Nephron progenitor cell (in vitro differentiated cells): Measurements from ENCODE around the gene SNED1.

Source experiments
- DNase-seq: peaks from one replicate; pipeline ENCODE4 v3.0.0; 2021
- H3K27ac Mint-ChIP-seq: 2 replicates; pipeline ENCODE4 v1.8.0; 2021; ENCODE audit warnings: mild to moderate bottlenecking, moderate library complexity, mixed read lengths
- H3K27me3 Mint-ChIP-seq: 2 replicates; pipeline ENCODE4 v1.8.0; 2021; ENCODE audit warnings: mild to moderate bottlenecking, low read depth, mixed read lengths; ENCODE audit not compliant: poor library complexity
- H3K36me3 Mint-ChIP-seq: 2 replicates; pipeline ENCODE4 v1.8.0; 2021; ENCODE audit warnings: low read depth, mixed read lengths
- H3K4me1 Mint-ChIP-seq: 2 replicates; pipeline ENCODE4 v1.8.0; 2021; ENCODE audit warnings: mixed read lengths
- H3K4me3 Mint-ChIP-seq: 2 replicates; pipeline ENCODE4 v1.8.0; 2021; ENCODE audit warnings: mild to moderate bottlenecking, moderate library complexity, mixed read lengths
- H3K9me3 Mint-ChIP-seq: 2 replicates; pipeline ENCODE4 v1.8.0; 2021; ENCODE audit warnings: mild to moderate bottlenecking, moderate library complexity, mixed read lengths
- CTCF ChIP-seq: fragments of 200-600 bp; sonication (generic); IDR thresholded peaks from 2 replicates; pipeline ENCODE4 v1.5.0; 2021; ENCODE audit warnings: antibody characterized with exemption

Gene SNED1

GRCh38 chr2:241066893-241067341 lies 68.5 kb downstream of the SNED1 start:
- Mint-ChIP-seq H3K4me1 (peaks cover 9% of the 10 kb centered on the region), H3K4me3 (no peak overlapping the region), H3K36me3 (no peaks in the 10 kb centered on the region), H3K27me3 (peaks cover 52% of the 10 kb centered on the region), H3K27ac (no peak overlapping the region), H3K9me3 (no peaks in the 10 kb centered on the region)
- peak; percentile 75 for DNase-seq
- TF ChIP-seq CTCF, result no peak

- TF ChIP-seq CTCF, result no peak
- Mint-ChIP-seq H3K4me3 (no peak overlapping the region), H3K27me3 (peaks cover 48% of the 10 kb centered on the region), H3K27ac (no peak overlapping the region), H3K36me3 (no peaks in the 10 kb centered on the region), H3K9me3 (no peaks in the 10 kb centered on the region), H3K4me1 (peaks cover 14% of the 10 kb centered on the region)
- DNase-seq, result no peak
Observed at GRCh38 chr2:241067501-241068135, 69.2 kb downstream of the SNED1 start.

- H3K27me3 Mint-ChIP-seq, result peaks cover 47% of the 10 kb centered on the region
- no peak overlapping the region for H3K4me3 Mint-ChIP-seq
- no peak overlapping the region for H3K27ac Mint-ChIP-seq
- peaks cover 21% of the 10 kb centered on the region for H3K4me1 Mint-ChIP-seq
- no peaks in the 10 kb centered on the region for H3K36me3 Mint-ChIP-seq
- TF ChIP-seq CTCF, result no peak
- no peaks in the 10 kb centered on the region for H3K9me3 Mint-ChIP-seq
- no peak for DNase-seq
Observed at GRCh38 chr2:241068136-241068941, 69.9 kb downstream of the SNED1 start.

GRCh38 chr2:241068942-241069810 lies 70.8 kb downstream of the SNED1 start:
- H3K27me3 Mint-ChIP-seq, result peaks cover 38% of the 10 kb centered on the region
- no peak for TF ChIP-seq CTCF
- no peak for DNase-seq
- peaks cover 27% of the 10 kb centered on the region for H3K4me1 Mint-ChIP-seq
- H3K27ac Mint-ChIP-seq, result no peak overlapping the region
- no peaks in the 10 kb centered on the region for H3K36me3 Mint-ChIP-seq
- H3K4me3 Mint-ChIP-seq, result no peak overlapping the region
- no peaks in the 10 kb centered on the region for H3K9me3 Mint-ChIP-seq

GRCh38 chr2:241069821-241070281 lies 71.4 kb downstream of the SNED1 start:
- H3K27ac Mint-ChIP-seq, result no peak overlapping the region
- H3K4me1 Mint-ChIP-seq, result peaks cover 27% of the 10 kb centered on the region
- TF ChIP-seq CTCF, result no peak
- H3K9me3 Mint-ChIP-seq, result no peaks in the 10 kb centered on the region
- DNase-seq, result no peak
- H3K27me3 Mint-ChIP-seq, result peaks cover 34% of the 10 kb centered on the region
- no peak overlapping the region for H3K4me3 Mint-ChIP-seq
- peaks cover 4% of the 10 kb centered on the region for H3K36me3 Mint-ChIP-seq
